K562 (cell line): ENCODE data around the gene BAG5. TPM values are rescaled to one million over a fixed set of nuclear protein-coding genes. Genes with fewer than 3 reads are reported as not detected.

Source experiments
- CEBPB ChIP-seq: fragments of 450-650 bp; IDR thresholded peaks from 2 replicates; pipeline ENCODE4 v1.6.1; 2016; ENCODE audit warnings: missing genetic modification characterization, missing compliant biosample characterization
- DPF2 ChIP-seq: fragments of 450-650 bp; IDR thresholded peaks from 2 replicates; pipeline ENCODE4 v1.6.1; 2016
- FOS ChIP-seq: IDR thresholded peaks from 3 replicates; pipeline ENCODE4 v1.6.1; 2011; ENCODE audit not compliant: insufficient read length; ENCODE audit errors: extremely low read depth
- HLTF ChIP-seq: fragments of 450-650 bp; IDR thresholded peaks from 2 replicates; pipeline ENCODE4 v1.6.1; 2016
- KLF13 ChIP-seq: fragments of 450-650 bp; IDR thresholded peaks from 2 replicates; pipeline ENCODE4 v1.6.1; 2016; ENCODE audit warnings: missing genetic modification characterization, low read depth, mild to moderate bottlenecking, missing compliant biosample characterization, moderate library complexity, borderline replicate concordance
- RBM39 ChIP-seq: fragments of 200-400 bp; formaldehyde crosslinking; optimal IDR thresholded peaks from 2 replicates; pipeline ENCODE3; 2018; ENCODE audit warnings: low read depth, low read length
- SETDB1 ChIP-seq: IDR thresholded peaks from one replicate; pipeline ENCODE4 v1.6.1; 2012; ENCODE audit warnings: low read length, control low read depth, inconsistent platforms
- XRCC4 ChIP-seq: IDR thresholded peaks from one replicate; pipeline ENCODE4 v1.6.1; 2011; ENCODE audit not compliant: insufficient read depth, insufficient read length; ENCODE audit errors: extremely low read depth
- ZNF3 ChIP-seq: fragments of 250-450 bp; sonication (Bioruptor Pico); IDR thresholded peaks from 2 replicates; pipeline ENCODE4 v1.5.0; 2021; ENCODE audit warnings: mild to moderate bottlenecking, moderate library complexity
- polyA plus RNA-seq, 8 experiments: library from polyadenylated mRNA; depleted of rRNA in 4 of 8; stranded (reverse) in 5 of 8; unstranded in 3 of 8; fragments of >200 nt; fragmentation: Nextera tagmentation in 2 of 8; fragmentation: Illumina TruSeq in 1 of 8; extraction: Ambion mirVana in 2 of 8; extraction: Trizol in 1 of 8; gene quantifications; 2 replicates each; pipeline versions ENCODE4 v1.2.1 to v1.2.3, GENCODE V29; 2011 to 2014; ENCODE audit warnings: inconsistent platforms in 1 of 8, missing spikeins in 1 of 8
- total RNA-seq, 7 experiments: library from RNA; depleted of rRNA in 6 of 7; stranded (reverse); fragments of >200 nt in 6 of 7; fragmentation: Illumina TruSeq in 2 of 7; extraction: Trizol in 2 of 7; gene quantifications; 2 replicates each; pipeline versions ENCODE4 v1.2.1 to v1.2.3, GENCODE V29; 2011 to 2021; ENCODE audit warnings: low replicate concordance in 1 of 7
- TF ChIP-seq, protein P1 (sequence below): sonication (generic); formaldehyde crosslinking; IDR thresholded peaks from 2 replicates; pipeline ENCODE4 v1.8.1; 2023; ENCODE audit warnings: mild to moderate bottlenecking, missing genetic modification reagents, moderate library complexity
- TF ChIP-seq, protein P2 (sequence below): IDR thresholded peaks from 2 replicates; pipeline ENCODE4 v1.6.1; 2014; ENCODE audit warnings: antibody characterized with exemption
- TF ChIP-seq, protein P3 (sequence below): fragments of 450-650 bp; IDR thresholded peaks from 2 replicates; pipeline ENCODE4 v1.6.1; 2017; ENCODE audit warnings: antibody characterized with exemption, mild to moderate bottlenecking
- TF ChIP-seq, protein P4 (sequence below): fragments of 250-450 bp; sonication (Bioruptor Pico); IDR thresholded peaks from 2 replicates; pipeline ENCODE4 v1.4.0; 2020
- TF ChIP-seq, protein P5 (sequence below): fragments of 450-650 bp; formaldehyde crosslinking; conservative IDR thresholded peaks from 2 replicates; pipeline ENCODE4 v1.4.0; 2022; ENCODE audit warnings: mild to moderate bottlenecking, missing genetic modification characterization

The BAG5 gene
- total and polyA plus RNA-seq, 9 of the 15 experiments (the other 6 are each of a cell fraction or from before 2014, with no cell fraction given) = 7.9 to 21.4 (median 13.2) TPM

DNA sequence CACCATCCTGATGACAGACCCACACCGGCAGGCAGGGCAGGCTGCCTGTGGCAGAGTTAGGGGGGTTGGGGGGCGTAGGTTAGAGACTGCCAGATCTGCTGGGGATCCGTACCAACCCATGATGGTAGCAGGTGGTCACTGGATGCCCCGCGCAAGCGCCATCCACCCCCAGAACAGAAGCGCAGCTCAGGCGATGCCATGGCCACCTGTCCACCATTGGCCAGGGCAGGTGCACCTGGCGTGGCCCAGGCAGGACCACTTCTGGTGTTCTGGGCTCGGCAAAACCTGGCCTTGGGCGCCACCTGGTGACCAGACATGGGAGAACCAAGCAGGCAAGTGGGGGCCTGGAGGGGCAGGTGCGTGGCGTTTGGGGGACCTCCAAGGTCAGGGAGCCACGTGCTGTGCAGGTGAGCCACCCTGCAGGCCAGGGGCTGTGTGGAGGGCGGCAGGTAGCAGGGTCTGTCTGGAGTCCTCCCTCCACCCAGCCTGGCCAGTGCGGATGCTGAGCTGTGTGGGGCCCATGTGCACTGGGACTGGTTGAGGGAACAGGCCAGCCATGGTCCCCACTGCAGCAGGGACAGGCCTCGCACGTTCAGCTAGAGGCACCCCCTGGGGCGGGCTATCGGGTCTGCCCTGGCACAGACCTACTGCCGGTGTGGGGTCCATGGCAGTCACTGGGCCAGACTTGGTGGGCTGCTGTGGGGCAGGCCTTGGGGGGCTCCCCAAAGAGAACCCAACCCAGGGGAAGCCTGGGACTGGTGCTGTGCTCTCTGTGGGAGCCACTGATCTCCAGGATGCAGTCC lies 15.6 kb downstream of the BAG5 start (continued):
- TF ChIP-seq, protein P1, sequence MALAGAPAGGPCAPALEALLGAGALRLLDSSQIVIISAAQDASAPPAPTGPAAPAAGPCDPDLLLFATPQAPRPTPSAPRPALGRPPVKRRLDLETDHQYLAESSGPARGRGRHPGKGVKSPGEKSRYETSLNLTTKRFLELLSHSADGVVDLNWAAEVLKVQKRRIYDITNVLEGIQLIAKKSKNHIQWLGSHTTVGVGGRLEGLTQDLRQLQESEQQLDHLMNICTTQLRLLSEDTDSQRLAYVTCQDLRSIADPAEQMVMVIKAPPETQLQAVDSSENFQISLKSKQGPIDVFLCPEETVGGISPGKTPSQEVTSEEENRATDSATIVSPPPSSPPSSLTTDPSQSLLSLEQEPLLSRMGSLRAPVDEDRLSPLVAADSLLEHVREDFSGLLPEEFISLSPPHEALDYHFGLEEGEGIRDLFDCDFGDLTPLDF (CRISPR knock-in tag) = no peak
- no peak for TF ChIP-seq SETDB1
- TF ChIP-seq, protein P2, sequence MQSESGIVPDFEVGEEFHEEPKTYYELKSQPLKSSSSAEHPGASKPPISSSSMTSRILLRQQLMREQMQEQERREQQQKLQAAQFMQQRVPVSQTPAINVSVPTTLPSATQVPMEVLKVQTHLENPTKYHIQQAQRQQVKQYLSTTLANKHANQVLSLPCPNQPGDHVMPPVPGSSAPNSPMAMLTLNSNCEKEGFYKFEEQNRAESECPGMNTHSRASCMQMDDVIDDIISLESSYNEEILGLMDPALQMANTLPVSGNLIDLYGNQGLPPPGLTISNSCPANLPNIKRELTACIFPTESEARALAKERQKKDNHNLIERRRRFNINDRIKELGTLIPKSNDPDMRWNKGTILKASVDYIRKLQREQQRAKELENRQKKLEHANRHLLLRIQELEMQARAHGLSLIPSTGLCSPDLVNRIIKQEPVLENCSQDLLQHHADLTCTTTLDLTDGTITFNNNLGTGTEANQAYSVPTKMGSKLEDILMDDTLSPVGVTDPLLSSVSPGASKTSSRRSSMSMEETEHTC = no peak
- no peak for TF ChIP-seq HLTF
- TF ChIP-seq FOS = no peak
- TF ChIP-seq, protein P3, sequence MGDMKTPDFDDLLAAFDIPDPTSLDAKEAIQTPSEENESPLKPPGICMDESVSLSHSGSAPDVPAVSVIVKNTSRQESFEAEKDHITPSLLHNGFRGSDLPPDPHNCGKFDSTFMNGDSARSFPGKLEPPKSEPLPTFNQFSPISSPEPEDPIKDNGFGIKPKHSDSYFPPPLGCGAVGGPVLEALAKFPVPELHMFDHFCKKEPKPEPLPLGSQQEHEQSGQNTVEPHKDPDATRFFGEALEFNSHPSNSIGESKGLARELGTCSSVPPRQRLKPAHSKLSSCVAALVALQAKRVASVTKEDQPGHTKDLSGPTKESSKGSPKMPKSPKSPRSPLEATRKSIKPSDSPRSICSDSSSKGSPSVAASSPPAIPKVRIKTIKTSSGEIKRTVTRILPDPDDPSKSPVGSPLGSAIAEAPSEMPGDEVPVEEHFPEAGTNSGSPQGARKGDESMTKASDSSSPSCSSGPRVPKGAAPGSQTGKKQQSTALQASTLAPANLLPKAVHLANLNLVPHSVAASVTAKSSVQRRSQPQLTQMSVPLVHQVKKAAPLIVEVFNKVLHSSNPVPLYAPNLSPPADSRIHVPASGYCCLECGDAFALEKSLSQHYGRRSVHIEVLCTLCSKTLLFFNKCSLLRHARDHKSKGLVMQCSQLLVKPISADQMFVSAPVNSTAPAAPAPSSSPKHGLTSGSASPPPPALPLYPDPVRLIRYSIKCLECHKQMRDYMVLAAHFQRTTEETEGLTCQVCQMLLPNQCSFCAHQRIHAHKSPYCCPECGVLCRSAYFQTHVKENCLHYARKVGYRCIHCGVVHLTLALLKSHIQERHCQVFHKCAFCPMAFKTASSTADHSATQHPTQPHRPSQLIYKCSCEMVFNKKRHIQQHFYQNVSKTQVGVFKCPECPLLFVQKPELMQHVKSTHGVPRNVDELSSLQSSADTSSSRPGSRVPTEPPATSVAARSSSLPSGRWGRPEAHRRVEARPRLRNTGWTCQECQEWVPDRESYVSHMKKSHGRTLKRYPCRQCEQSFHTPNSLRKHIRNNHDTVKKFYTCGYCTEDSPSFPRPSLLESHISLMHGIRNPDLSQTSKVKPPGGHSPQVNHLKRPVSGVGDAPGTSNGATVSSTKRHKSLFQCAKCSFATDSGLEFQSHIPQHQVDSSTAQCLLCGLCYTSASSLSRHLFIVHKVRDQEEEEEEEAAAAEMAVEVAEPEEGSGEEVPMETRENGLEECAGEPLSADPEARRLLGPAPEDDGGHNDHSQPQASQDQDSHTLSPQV = no peak
- TF ChIP-seq RBM39 = no peak
- no peak for TF ChIP-seq DPF2
- TF ChIP-seq CEBPB (tag) = no peak
- no peak for TF ChIP-seq KLF13 (tag)
- TF ChIP-seq, protein P4, sequence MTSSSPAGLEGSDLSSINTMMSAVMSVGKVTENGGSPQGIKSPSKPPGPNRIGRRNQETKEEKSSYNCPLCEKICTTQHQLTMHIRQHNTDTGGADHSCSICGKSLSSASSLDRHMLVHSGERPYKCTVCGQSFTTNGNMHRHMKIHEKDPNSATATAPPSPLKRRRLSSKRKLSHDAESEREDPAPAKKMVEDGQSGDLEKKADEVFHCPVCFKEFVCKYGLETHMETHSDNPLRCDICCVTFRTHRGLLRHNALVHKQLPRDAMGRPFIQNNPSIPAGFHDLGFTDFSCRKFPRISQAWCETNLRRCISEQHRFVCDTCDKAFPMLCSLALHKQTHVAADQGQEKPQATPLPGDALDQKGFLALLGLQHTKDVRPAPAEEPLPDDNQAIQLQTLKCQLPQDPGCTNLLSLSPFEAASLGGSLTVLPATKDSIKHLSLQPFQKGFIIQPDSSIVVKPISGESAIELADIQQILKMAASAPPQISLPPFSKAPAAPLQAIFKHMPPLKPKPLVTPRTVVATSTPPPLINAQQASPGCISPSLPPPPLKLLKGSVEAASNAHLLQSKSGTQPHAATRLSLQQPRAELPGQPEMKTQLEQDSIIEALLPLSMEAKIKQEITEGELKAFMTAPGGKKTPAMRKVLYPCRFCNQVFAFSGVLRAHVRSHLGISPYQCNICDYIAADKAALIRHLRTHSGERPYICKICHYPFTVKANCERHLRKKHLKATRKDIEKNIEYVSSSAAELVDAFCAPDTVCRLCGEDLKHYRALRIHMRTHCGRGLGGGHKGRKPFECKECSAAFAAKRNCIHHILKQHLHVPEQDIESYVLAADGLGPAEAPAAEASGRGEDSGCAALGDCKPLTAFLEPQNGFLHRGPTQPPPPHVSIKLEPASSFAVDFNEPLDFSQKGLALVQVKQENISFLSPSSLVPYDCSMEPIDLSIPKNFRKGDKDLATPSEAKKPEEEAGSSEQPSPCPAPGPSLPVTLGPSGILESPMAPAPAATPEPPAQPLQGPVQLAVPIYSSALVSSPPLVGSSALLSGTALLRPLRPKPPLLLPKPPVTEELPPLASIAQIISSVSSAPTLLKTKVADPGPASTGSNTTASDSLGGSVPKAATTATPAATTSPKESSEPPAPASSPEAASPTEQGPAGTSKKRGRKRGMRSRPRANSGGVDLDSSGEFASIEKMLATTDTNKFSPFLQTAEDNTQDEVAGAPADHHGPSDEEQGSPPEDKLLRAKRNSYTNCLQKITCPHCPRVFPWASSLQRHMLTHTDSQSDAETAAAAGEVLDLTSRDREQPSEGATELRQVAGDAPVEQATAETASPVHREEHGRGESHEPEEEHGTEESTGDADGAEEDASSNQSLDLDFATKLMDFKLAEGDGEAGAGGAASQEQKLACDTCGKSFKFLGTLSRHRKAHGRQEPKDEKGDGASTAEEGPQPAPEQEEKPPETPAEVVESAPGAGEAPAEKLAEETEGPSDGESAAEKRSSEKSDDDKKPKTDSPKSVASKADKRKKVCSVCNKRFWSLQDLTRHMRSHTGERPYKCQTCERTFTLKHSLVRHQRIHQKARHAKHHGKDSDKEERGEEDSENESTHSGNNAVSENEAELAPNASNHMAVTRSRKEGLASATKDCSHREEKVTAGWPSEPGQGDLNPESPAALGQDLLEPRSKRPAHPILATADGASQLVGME (CRISPR knock-in tag) = no peak
- TF ChIP-seq XRCC4 = no peak
- no peak for TF ChIP-seq ZNF3
- TF ChIP-seq, protein P5, sequence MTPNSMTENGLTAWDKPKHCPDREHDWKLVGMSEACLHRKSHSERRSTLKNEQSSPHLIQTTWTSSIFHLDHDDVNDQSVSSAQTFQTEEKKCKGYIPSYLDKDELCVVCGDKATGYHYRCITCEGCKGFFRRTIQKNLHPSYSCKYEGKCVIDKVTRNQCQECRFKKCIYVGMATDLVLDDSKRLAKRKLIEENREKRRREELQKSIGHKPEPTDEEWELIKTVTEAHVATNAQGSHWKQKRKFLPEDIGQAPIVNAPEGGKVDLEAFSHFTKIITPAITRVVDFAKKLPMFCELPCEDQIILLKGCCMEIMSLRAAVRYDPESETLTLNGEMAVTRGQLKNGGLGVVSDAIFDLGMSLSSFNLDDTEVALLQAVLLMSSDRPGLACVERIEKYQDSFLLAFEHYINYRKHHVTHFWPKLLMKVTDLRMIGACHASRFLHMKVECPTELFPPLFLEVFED (CRISPR knock-in tag) = no peak
